CD4-positive, alpha-beta T cell (primary cell): ENCODE results near the gene VIL1. TPM values are rescaled to one million over a fixed set of nuclear protein-coding genes. Genes with fewer than 3 reads are reported as not detected.

ENCODE experiments used
- ATAC-seq: fragments of 200-7000 bp; cut with Tn5 transposase; one replicate; pipeline ENCODE4 v1.10.0; 2022; ENCODE audit warnings: mild to moderate bottlenecking; ENCODE audit not compliant: poor library complexity
- CTCF ChIA-PET: fragments of 350-600 bp; sonication (Branson Sonifier 250); formaldehyde crosslinking; loops from one replicate; lab custom pipeline; 2021; ENCODE audit warnings: antibody characterized with exemption, inconsistent platforms; lab: Charles Lee
- POLR2A ChIA-PET: fragments of 350-600 bp; sonication (Branson Sonifier 250); formaldehyde crosslinking; loops from one replicate; lab custom pipeline; 2021; ENCODE audit warnings: antibody characterized with exemption, inconsistent platforms; lab: Charles Lee
- DNase-seq, 14 experiments: peaks; one replicate each; pipeline ENCODE4 v3.0.0-alpha.2; 2013 to 2020; ENCODE audit warnings: mixed read lengths in 2 of 14
- H3K27ac ChIP-seq, 2 donors: one replicate each; pipeline versions ENCODE4 v1.5.1 to v1.7.0; 2013; ENCODE audit warnings: low read length in 2 of 2, low read depth in 1 of 2, mild to moderate bottlenecking in 1 of 2
- H3K27me3 ChIP-seq, 2 experiments: 1 replicate in 1 of 2; 2 replicates in 1 of 2; pipeline versions ENCODE4 v1.6.1 to v1.7.0; 2013; ENCODE audit warnings: low read length in 2 of 2, control low read depth in 1 of 2, mild to moderate bottlenecking in 1 of 2, moderate library complexity in 1 of 2; ENCODE audit not compliant: insufficient read depth in 2 of 2, control insufficient read depth in 1 of 2
- H3K36me3 ChIP-seq: one replicate; pipeline ENCODE4 v1.6.1; 2013; ENCODE audit warnings: low read length, control low read depth; ENCODE audit not compliant: insufficient read depth
- H3K4me1 ChIP-seq: one replicate; pipeline ENCODE4 v1.6.1; 2013; ENCODE audit warnings: low read length, control low read depth; ENCODE audit not compliant: insufficient read depth
- H3K4me3 ChIP-seq: one replicate; pipeline ENCODE4 v1.5.1; 2013; ENCODE audit warnings: mild to moderate bottlenecking, low read length, moderate library complexity
- H3K9me3 ChIP-seq, 2 experiments: 1 replicate in 1 of 2; 2 replicates in 1 of 2; pipeline versions ENCODE4 v1.6.1 to v1.7.0; 2013; ENCODE audit warnings: low read length in 2 of 2, mild to moderate bottlenecking in 2 of 2, control low read depth in 1 of 2, moderate library complexity in 1 of 2; ENCODE audit not compliant: control insufficient read depth in 1 of 2, insufficient read depth in 1 of 2
- H3K27ac Mint-ChIP-seq: one replicate; pipeline ENCODE4 v1.8.0; 2020; ENCODE audit warnings: mixed read lengths
- H3K27me3 Mint-ChIP-seq: one replicate; pipeline ENCODE4 v1.8.0; 2021; ENCODE audit warnings: mixed read lengths
- H3K36me3 Mint-ChIP-seq: one replicate; pipeline ENCODE4 v1.8.0; 2021; ENCODE audit warnings: low read depth, mixed read lengths
- H3K4me1 Mint-ChIP-seq: one replicate; pipeline ENCODE4 v1.8.0; 2021; ENCODE audit warnings: low read depth, mixed read lengths
- H3K4me3 Mint-ChIP-seq: one replicate; pipeline ENCODE4 v1.8.0; 2020; ENCODE audit warnings: mild to moderate bottlenecking, mixed read lengths
- H3K9me3 Mint-ChIP-seq: one replicate; pipeline ENCODE4 v1.8.0; 2020; ENCODE audit warnings: mixed read lengths
- intact Hi-C, 2 experiments: fragments of 100-400 bp; cut with DNase I in 1 of 2; cut with micrococcal nuclease in 1 of 2; formaldehyde crosslinking; loops; one replicate each; pipeline versions ENCODE4 v1.15.1 to v1.9.0; 2023 to 2025; cut with DNase I, micrococcal nuclease
- total RNA-seq, 174 experiments: library from RNA in 2 of 174; stranded (reverse) in 2 of 174; gene quantifications; one replicate each; pipeline ENCODE4 v1.2.3 and lab custom pipeline; 2021 to 2026
- TF ChIP-seq, protein P1 (sequence below): fragments of 200-600 bp; IDR thresholded peaks from one replicate; pipeline ENCODE4 v1.8.0; 2022; ENCODE audit warnings: antibody characterized with exemption, mild to moderate bottlenecking

VIL1 gene
- total RNA-seq, 2 experiments from 2014 or later = 0.20 to 0.33 TPM

DNA sequence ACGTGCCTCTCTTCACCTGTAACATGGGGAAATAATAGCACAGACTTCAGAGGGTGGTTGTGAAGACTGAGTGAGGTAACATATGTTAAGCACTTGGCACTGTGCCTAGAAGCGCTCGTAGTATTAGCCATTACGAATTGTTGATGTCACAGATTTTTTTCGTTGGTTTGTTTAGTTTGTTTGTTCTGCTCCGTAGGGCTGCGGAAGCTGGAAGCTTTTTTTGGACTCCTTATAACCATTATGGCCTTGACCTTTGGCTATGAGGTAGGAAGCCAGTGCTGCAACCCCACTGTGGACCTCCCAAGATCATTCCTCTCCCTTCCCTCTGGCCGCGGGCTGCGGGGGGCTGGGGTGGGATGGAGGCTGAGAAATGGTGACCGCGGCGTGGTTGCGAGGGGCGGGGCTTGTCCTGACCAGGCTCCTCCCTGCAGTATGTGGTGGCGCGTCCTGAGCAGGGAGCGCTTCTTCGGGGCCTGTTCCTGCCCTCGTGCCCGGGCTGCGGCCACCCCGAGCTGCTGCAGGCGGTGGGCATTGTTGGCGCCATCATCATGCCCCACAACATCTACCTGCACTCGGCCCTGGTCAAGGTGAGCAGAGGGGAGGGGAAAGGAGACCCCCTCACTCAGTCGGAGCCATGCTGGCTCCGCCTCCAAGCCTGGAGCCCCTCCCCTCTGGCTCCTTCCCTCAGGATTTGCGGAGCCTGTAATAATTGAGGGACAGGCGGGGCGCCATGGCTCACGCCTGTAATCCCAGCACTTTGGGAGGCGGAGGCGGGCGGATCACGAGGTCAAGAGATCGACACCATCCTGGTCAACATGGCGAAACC, 31.3 kb upstream of the VIL1 start:
- no peaks in the 10 kb centered on the region for H3K9me3 Mint-ChIP-seq
- Histone ChIP-seq H3K27ac (no peak overlapping the region), H3K27me3 (no peaks in the 10 kb centered on the region), H3K36me3 (no peaks in the 10 kb centered on the region), H3K4me1 (peaks cover 13% of the 10 kb centered on the region), H3K4me3 (peak overlapping the region; percentile 14), H3K9me3 (no peaks in the 10 kb centered on the region)
- ChIA-PET CTCF (interaction anchor here (1.4 kb wide), 1 partner anchor 86 kb away, joined by 4 read pairs; no protein-coding TSS in a partner anchor), POLR2A (interaction anchor here (1.3 to 1.4 kb wide), 2 partner anchors 8 to 10 kb away, joined by 3 read pairs; no protein-coding TSS in a partner anchor)
- peaks cover 6% of the 10 kb centered on the region for H3K4me1 Mint-ChIP-seq
- no peaks in the 10 kb centered on the region for H3K36me3 Mint-ChIP-seq
- DNase-seq (peak in 4 of 14 experiments; percentile 48 to 70 (median 59)), ATAC-seq (peak; percentile 87)
- no peaks in the 10 kb centered on the region for H3K27me3 Mint-ChIP-seq
- intact Hi-C loops = no loop called here
- H3K27ac Mint-ChIP-seq = peak overlapping the region; percentile 21
- H3K4me3 Mint-ChIP-seq = peak overlapping the region; percentile 54
- TF ChIP-seq, protein P1, sequence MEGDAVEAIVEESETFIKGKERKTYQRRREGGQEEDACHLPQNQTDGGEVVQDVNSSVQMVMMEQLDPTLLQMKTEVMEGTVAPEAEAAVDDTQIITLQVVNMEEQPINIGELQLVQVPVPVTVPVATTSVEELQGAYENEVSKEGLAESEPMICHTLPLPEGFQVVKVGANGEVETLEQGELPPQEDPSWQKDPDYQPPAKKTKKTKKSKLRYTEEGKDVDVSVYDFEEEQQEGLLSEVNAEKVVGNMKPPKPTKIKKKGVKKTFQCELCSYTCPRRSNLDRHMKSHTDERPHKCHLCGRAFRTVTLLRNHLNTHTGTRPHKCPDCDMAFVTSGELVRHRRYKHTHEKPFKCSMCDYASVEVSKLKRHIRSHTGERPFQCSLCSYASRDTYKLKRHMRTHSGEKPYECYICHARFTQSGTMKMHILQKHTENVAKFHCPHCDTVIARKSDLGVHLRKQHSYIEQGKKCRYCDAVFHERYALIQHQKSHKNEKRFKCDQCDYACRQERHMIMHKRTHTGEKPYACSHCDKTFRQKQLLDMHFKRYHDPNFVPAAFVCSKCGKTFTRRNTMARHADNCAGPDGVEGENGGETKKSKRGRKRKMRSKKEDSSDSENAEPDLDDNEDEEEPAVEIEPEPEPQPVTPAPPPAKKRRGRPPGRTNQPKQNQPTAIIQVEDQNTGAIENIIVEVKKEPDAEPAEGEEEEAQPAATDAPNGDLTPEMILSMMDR = no peak

DNA sequence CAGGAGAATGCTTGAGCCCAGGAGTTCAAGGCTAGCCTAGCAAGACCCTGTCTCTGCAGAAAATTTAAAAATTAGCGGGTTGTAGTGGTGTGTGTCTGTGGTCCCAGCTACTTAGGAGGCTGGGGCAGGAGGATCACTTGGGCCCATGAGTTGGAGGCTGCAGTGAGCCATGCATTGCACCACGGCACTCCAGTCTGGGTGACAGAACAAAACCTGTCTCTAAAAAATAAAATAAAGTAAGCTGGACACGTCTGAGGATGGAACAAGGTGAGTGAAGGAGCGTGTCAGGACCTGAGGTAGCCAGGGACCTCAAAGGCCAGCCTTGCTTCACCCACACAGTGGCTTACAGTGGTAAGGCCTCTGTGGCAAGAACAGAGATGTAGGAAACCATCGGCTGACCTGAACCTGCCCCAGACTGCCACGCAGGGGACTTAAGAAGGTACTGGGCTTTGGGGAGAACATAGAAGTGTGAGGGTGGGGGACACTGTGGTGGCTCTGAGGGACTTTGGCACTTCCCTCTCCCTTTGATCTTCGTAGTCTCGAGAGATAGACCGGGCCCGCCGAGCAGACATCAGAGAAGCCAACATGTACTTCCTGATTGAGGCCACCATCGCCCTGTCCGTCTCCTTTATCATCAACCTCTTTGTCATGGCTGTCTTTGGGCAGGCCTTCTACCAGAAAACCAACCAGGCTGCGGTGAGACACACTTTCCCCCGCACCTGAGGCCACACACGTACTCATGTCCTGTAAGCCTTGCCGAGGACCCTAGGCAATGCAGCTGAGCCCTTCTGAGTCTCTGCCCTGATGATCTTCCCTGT, 29.4 kb upstream of the VIL1 start:
- Mint-ChIP-seq H3K4me3 (no peak overlapping the region), H3K27me3 (no peaks in the 10 kb centered on the region), H3K4me1 (peaks cover 14% of the 10 kb centered on the region), H3K27ac (no peak overlapping the region), H3K9me3 (no peaks in the 10 kb centered on the region), H3K36me3 (no peaks in the 10 kb centered on the region)
- ChIA-PET POLR2A (interaction anchor here (1.4 kb wide), 1 partner anchor 8 kb away, joined by 3 read pairs; no protein-coding TSS in a partner anchor), CTCF (no interaction called here)
- no peak for DNase-seq
- H3K9me3 ChIP-seq = no peaks in the 10 kb centered on the region
- TF ChIP-seq, protein P1 = no peak
- no peak overlapping the region for H3K4me3 ChIP-seq
- no peak for ATAC-seq
- peaks cover 23% of the 10 kb centered on the region for H3K4me1 ChIP-seq
- H3K36me3 ChIP-seq = no peaks in the 10 kb centered on the region
- H3K27me3 ChIP-seq = no peaks in the 10 kb centered on the region
- no peak overlapping the region for H3K27ac ChIP-seq
- intact Hi-C loops = loop anchor here in 1 of 2 experiments (10.0 kb wide), 1 partner anchor 205 kb away; no protein-coding TSS in a partner anchor

DNA sequence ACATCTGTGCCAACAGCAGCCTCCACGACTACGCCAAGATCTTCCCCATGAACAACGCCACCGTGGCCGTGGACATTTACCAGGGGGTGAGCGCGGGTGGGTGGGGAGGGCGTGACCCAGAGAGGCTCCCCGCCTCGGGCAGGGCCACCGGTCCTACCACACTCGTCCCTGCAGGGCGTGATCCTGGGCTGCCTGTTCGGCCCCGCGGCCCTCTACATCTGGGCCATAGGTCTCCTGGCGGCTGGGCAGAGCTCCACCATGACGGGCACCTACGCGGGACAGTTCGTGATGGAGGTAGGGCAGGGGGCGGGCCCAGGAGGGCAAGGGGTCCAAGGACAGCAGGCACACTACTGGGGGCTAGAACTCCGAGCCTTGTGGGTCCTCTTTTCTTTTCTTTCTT, 27.7 kb upstream of the VIL1 start:
- H3K9me3 ChIP-seq = no peaks in the 10 kb centered on the region
- no peaks in the 10 kb centered on the region for H3K36me3 ChIP-seq
- intact Hi-C loops = loop anchor here in 1 of 2 experiments (10.0 kb wide), 1 partner anchor 206 kb away; no protein-coding TSS in a partner anchor
- H3K27me3 Mint-ChIP-seq = no peaks in the 10 kb centered on the region
- H3K27ac ChIP-seq = no peak overlapping the region
- no peak overlapping the region for H3K27ac Mint-ChIP-seq
- DNase-seq (no peak), ATAC-seq (no peak)
- TF ChIP-seq, protein P1 = no peak
- H3K4me3 Mint-ChIP-seq = no peak overlapping the region
- ChIA-PET POLR2A (no interaction called here), CTCF (no interaction called here)
- H3K36me3 Mint-ChIP-seq = peaks cover 2% of the 10 kb centered on the region
- peaks cover 37% of the 10 kb centered on the region for H3K4me1 ChIP-seq
- no peak overlapping the region for H3K4me3 ChIP-seq
- peaks cover 28% of the 10 kb centered on the region for H3K4me1 Mint-ChIP-seq
- no peaks in the 10 kb centered on the region for H3K9me3 Mint-ChIP-seq
- H3K27me3 ChIP-seq = no peaks in the 10 kb centered on the region
